ENCODE measurements around the gene ETFB. TPM values are rescaled to one million over a fixed set of nuclear protein-coding genes. Genes with fewer than 3 reads are reported as not detected.
A peak's percentile ranks its signal among the peaks of the same experiment; 100 is the strongest.

ETFB gene
- total and polyA plus RNA-seq, 9 of the 15 experiments (the other 6 are each of a cell fraction or from before 2014, with no cell fraction given), result 18.1 to 143 (median 96.1) TPM

DNA sequence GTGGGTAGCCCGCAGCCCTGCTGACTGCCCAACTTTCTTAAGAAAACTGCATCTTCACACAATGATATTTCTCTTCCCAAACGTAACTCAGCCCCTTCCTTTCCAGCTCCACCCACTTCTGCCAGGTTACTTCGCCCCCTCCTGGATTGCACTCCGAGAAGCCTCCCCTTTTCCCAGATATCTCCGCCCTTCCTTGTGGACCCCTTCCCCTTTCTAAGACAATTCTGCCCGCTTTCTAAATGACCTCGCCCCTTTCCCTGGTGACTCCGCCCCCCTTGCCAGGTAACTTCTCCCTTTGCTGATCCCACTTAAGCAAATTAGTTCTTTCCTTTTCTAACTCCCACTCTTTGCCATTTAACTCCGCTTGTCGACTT is 26.9 kb downstream of the ETFB start (continued):
- TF ChIP-seq ZBTB43 (CRISPR knock-in tag; IDR thresholded peaks at IDR 0.05), result no peak
- TF ChIP-seq ZNF165 (CRISPR knock-in tag; IDR thresholded peaks at IDR 0.05; ENCODE audit: borderline replicate concordance), result no peak
- TF ChIP-seq SNIP1 (IDR thresholded peaks at IDR 0.05; ENCODE audit: low read depth), result 0 out of 2 replicates have a peak, but pooled peaks have one; percentile 13
- TF ChIP-seq, protein P1, sequence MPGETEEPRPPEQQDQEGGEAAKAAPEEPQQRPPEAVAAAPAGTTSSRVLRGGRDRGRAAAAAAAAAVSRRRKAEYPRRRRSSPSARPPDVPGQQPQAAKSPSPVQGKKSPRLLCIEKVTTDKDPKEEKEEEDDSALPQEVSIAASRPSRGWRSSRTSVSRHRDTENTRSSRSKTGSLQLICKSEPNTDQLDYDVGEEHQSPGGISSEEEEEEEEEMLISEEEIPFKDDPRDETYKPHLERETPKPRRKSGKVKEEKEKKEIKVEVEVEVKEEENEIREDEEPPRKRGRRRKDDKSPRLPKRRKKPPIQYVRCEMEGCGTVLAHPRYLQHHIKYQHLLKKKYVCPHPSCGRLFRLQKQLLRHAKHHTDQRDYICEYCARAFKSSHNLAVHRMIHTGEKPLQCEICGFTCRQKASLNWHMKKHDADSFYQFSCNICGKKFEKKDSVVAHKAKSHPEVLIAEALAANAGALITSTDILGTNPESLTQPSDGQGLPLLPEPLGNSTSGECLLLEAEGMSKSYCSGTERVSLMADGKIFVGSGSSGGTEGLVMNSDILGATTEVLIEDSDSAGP (CRISPR knock-in tag; IDR thresholded peaks at IDR 0.05), result no peak
- TF ChIP-seq MCM3 (IDR thresholded peaks at IDR 0.05), result no peak
- no peak for TF ChIP-seq E2F8 (IDR thresholded peaks at IDR 0.05; ENCODE audit: low read depth, partially characterized antibody)
- 0 out of 4 replicates have a peak, but pooled peaks of 1 of the 2 experiments have one; percentile 49 for TF ChIP-seq MLX (CRISPR knock-in tag; conservative IDR thresholded peaks at IDR 0.05)
- no peak for TF ChIP-seq SFPQ (IDR thresholded peaks at IDR 0.05; ENCODE audit: low read depth, low read length)
- peak; percentile 65 for TF ChIP-seq DPF2 (IDR thresholded peaks at IDR 0.05)

Measured in K562 (cell line).